ENCODE measurements around the gene MRPL34. TPM values are rescaled to one million over a fixed set of nuclear protein-coding genes. Genes with fewer than 3 reads are reported as not detected.

MRPL34 gene
- total RNA-seq, 2 donors from 2014 or later, result 58.1 to 62.2 TPM

- TF ChIP-seq CTCF (conservative IDR thresholded peaks at IDR 0.05), result no peak
- Histone ChIP-seq H3K27me3 (ENCODE audit: control insufficient read depth, insufficient read depth, low read length, poor library complexity, severe bottlenecking) (peaks cover 5% of the 10 kb centered on the region), H3K9me3 (ENCODE audit: control insufficient read depth, low read length) (no peaks in the 10 kb centered on the region), H3K4me3 (ENCODE audit: low read length) (no peak overlapping the region), H3K27ac (ENCODE audit: low read depth, low read length) (no peak overlapping the region), H3K9ac (ENCODE audit: extremely low read depth, low read length, poor library complexity, severe bottlenecking) (no peak overlapping the region), H3K36me3 (ENCODE audit: control insufficient read depth, insufficient read depth, low read length) (no peaks in the 10 kb centered on the region), H3K4me1 (ENCODE audit: control insufficient read depth, insufficient read depth, low read length) (no peaks in the 10 kb centered on the region)
- Mint-ChIP-seq H3K27ac (no peak overlapping the region), H3K4me1 (peaks cover 2% of the 10 kb centered on the region), H3K36me3 (ENCODE audit: low read depth) (peaks cover 16% of the 10 kb centered on the region), H3K27me3 (ENCODE audit: insufficient read depth) (peaks cover 5% of the 10 kb centered on the region), H3K4me3 (no peak overlapping the region), H3K9me3 (peaks cover 6% of the 10 kb centered on the region)
- no peak for DNase-seq
- 94 to 95% methylated on average over 7 to 11 of the region's 11 CpGs for WGBS, 2 experiments (ENCODE audit: insufficient coverage in 1 of 2, insufficient read length in 1 of 2)
Measured at GRCh38 chr19:17286263-17286662, 19.4 kb upstream of the MRPL34 start.

- peaks cover 16% of the 10 kb centered on the region for H3K36me3 Mint-ChIP-seq (ENCODE audit: low read depth)
- peaks cover 6% of the 10 kb centered on the region for H3K9me3 Mint-ChIP-seq
- no peak for TF ChIP-seq CTCF (conservative IDR thresholded peaks at IDR 0.05)
- WGBS, 2 experiments (ENCODE audit: insufficient coverage in 1 of 2, insufficient read length in 1 of 2), result 89 to 94% methylated on average over 9 of the region's 9 CpGs
- no peak overlapping the region for H3K4me3 Mint-ChIP-seq
- Histone ChIP-seq H3K27me3 (ENCODE audit: control insufficient read depth, insufficient read depth, low read length, poor library complexity, severe bottlenecking) (peaks cover under 1% of the 10 kb centered on the region), H3K36me3 (ENCODE audit: control insufficient read depth, insufficient read depth, low read length) (no peaks in the 10 kb centered on the region), H3K9ac (ENCODE audit: extremely low read depth, low read length, poor library complexity, severe bottlenecking) (no peak overlapping the region), H3K9me3 (ENCODE audit: control insufficient read depth, low read length) (no peaks in the 10 kb centered on the region), H3K27ac (ENCODE audit: low read depth, low read length) (no peak overlapping the region), H3K4me3 (ENCODE audit: low read length) (no peak overlapping the region), H3K4me1 (ENCODE audit: control insufficient read depth, insufficient read depth, low read length) (no peaks in the 10 kb centered on the region)
- peaks cover 2% of the 10 kb centered on the region for H3K4me1 Mint-ChIP-seq
- DNase-seq, result no peak
- H3K27ac Mint-ChIP-seq, result no peak overlapping the region
- H3K27me3 Mint-ChIP-seq (ENCODE audit: insufficient read depth), result peaks cover 3% of the 10 kb centered on the region
Measured at GRCh38 chr19:17286752-17287151, 18.9 kb upstream of the MRPL34 start.

DNA sequence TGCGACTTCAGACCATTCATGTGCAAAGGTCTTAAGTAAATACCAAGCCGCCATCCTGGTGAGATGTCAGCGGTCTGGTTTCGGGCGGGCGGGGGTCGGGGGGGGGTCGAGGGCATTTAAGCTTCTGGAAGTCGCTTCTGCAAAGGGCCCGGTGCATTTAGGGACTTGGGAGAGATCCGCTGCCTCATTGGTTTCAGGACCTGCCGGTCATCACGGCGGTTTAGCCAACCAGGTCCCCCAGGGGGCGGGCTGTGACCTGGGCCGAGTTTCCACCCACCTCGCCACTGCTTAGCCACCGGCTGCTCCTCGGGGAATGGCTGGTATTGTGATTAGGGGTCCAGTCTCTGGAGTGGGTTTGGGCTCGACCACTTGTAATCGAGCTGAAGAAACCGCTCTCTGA lies 16.2 kb upstream of the MRPL34 start:
- no peak overlapping the region for H3K4me3 ChIP-seq (ENCODE audit: low read length)

More for the DNA sequence above, 16.2 kb upstream of the MRPL34 start:
- no peak overlapping the region for H3K27ac Mint-ChIP-seq
- no peak for TF ChIP-seq CTCF (conservative IDR thresholded peaks at IDR 0.05)
- H3K27me3 Mint-ChIP-seq (ENCODE audit: insufficient read depth), result no peaks in the 10 kb centered on the region
- H3K9me3 Mint-ChIP-seq, result peaks cover 6% of the 10 kb centered on the region
- H3K27ac ChIP-seq (ENCODE audit: low read depth, low read length), result no peak overlapping the region
- no peaks in the 10 kb centered on the region for H3K9me3 ChIP-seq (ENCODE audit: control insufficient read depth, low read length)
- H3K4me1 ChIP-seq (ENCODE audit: control insufficient read depth, insufficient read depth, low read length), result no peaks in the 10 kb centered on the region
- 5 to 17% methylated on average over 4 to 22 of the region's 22 CpGs for WGBS, 2 experiments (ENCODE audit: insufficient coverage in 1 of 2, insufficient read length in 1 of 2)
- no peak overlapping the region for H3K4me3 Mint-ChIP-seq
- no peak overlapping the region for H3K9ac ChIP-seq (ENCODE audit: extremely low read depth, low read length, poor library complexity, severe bottlenecking)
- peaks cover 9% of the 10 kb centered on the region for H3K36me3 Mint-ChIP-seq (ENCODE audit: low read depth)
- peak; percentile 95 for DNase-seq
- H3K4me1 Mint-ChIP-seq, result no peaks in the 10 kb centered on the region
- peaks cover 8% of the 10 kb centered on the region for H3K36me3 ChIP-seq (ENCODE audit: control insufficient read depth, insufficient read depth, low read length)
- H3K27me3 ChIP-seq (ENCODE audit: control insufficient read depth, insufficient read depth, low read length, poor library complexity, severe bottlenecking), result no peaks in the 10 kb centered on the region

Measured in endodermal cell (in vitro differentiated cells).